ENCODE measurements around the gene RALBP1. TPM values are rescaled to one million over a fixed set of nuclear protein-coding genes. Genes with fewer than 3 reads are reported as not detected.

Gene RALBP1
- polyA plus RNA-seq, 1 donor = 43.5 TPM

Other genes starting within 250 kb of the RALBP1 start
- gene TWSG1, start 140.7 kb upstream of the RALBP1 start, polyA plus RNA-seq (ENCODE audit: insufficient read length) = 32.6 TPM
- gene PPP4R1, start 139.0 kb downstream of the RALBP1 start, polyA plus RNA-seq (ENCODE audit: insufficient read length) = 57.2 TPM
- 20.8 TPM for gene RAB31, start 232.8 kb downstream of the RALBP1 start, polyA plus RNA-seq (ENCODE audit: insufficient read length)

All from hindlimb muscle (tissue), 1 donor.